Ascending aorta (tissue), 2 donors: ENCODE measurements around the gene URB1. TPM values are rescaled to one million over a fixed set of nuclear protein-coding genes. Genes with fewer than 3 reads are reported as not detected.

ENCODE experiments used
- DNase-seq, 2 donors: peaks; one replicate each; pipeline ENCODE4 v3.0.0-alpha.2; 2019; ENCODE audit warnings: low spot score in 2 of 2
- H3K27ac ChIP-seq, 2 donors: fragments of 200-600 bp; sonication (generic); one replicate each; pipeline ENCODE4 v1.5.1; 2016 to 2017; ENCODE audit warnings: mild to moderate bottlenecking in 1 of 2
- H3K27me3 ChIP-seq: fragments of 200-600 bp; sonication (generic); one replicate; pipeline ENCODE4 v1.5.1; 2017
- H3K36me3 ChIP-seq, 2 donors: fragments of 200-600 bp; sonication (generic); one replicate each; pipeline ENCODE4 v1.5.1; 2016
- H3K4me1 ChIP-seq, 2 donors: fragments of 200-600 bp; sonication (generic); one replicate each; pipeline ENCODE4 v1.5.1; 2016 to 2017; ENCODE audit warnings: mild to moderate bottlenecking in 1 of 2
- H3K4me3 ChIP-seq, 2 donors: fragments of 200-600 bp; sonication (generic); one replicate each; pipeline ENCODE4 v1.5.1; 2016 to 2017; ENCODE audit warnings: mild to moderate bottlenecking in 1 of 2
- H3K9me3 ChIP-seq, 2 donors: fragments of 200-600 bp; sonication (generic); one replicate each; pipeline ENCODE4 v1.5.1; 2016
- intact Hi-C: fragments of 100-400 bp; cut with DNase I; formaldehyde crosslinking; loops from one replicate; pipeline ENCODE4 v1.15.1; 2023
- total RNA-seq: library from RNA; depleted of rRNA; stranded (reverse); fragments of >200 nt; gene quantifications from one replicate; pipeline ENCODE4 v1.1.0, GENCODE V29; 2016
- TF ChIP-seq, protein P1 (sequence below), 3 experiments: fragments of 200-600 bp in 2 of 3; fragments of 450-650 bp in 1 of 3; sonication (generic) in 2 of 3; IDR thresholded peaks; one replicate each; pipeline ENCODE4 v1.5.1; 2016 to 2019; ENCODE audit warnings: antibody characterized with exemption in 3 of 3, mild to moderate bottlenecking in 1 of 3, moderate library complexity in 1 of 3

The URB1 gene
- total RNA-seq, 1 donor from 2014 or later: 35.4 TPM

DNA sequence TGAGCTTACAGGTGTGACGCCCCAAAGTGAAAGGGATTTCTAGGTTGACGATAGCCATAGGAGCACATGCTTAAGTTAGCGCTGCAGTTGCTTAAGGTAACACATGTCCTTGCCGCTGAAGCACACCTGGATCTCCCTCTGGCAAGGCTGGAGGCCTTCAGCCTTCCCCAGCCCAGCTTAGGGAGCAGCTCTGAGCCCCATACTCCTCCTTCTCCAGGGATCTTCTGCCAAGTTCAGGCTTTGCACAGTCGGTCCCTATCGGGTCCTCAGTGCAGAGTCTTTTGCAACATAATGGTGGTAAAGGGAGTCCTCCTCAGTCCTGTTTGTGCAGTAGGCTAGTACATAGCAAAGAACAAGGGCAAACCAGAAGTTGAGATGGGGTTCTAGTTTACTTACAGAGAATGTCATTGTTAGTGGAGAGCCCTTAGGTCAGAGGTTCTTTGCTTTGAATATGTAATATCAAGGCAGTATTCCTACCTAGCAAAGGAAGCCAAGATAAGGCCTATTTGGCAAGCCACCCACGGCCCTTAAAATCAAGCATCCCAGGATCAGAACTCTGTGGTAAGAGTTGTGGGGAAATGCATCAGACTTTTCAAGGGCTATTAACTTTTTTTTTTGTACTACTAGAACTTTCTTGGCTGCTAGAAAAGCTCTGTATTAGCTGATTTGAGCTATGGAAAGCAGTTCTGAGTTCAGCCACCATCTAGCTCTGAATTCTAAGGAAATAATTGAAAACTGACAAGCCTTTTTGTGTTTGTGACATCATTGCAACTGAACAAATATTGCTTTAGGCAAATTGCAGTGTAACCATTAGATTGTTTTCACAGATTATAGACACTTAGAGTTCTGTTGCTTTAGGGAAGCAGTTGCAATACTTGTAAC lies 21.1 kb upstream of the URB1 start:
- peaks cover 6 to 11% of the 10 kb centered on the region in 2 donors for H3K36me3 ChIP-seq
- peaks cover 0 to 34% of the 10 kb centered on the region in 2 donors for H3K4me1 ChIP-seq
- TF ChIP-seq, protein P1, sequence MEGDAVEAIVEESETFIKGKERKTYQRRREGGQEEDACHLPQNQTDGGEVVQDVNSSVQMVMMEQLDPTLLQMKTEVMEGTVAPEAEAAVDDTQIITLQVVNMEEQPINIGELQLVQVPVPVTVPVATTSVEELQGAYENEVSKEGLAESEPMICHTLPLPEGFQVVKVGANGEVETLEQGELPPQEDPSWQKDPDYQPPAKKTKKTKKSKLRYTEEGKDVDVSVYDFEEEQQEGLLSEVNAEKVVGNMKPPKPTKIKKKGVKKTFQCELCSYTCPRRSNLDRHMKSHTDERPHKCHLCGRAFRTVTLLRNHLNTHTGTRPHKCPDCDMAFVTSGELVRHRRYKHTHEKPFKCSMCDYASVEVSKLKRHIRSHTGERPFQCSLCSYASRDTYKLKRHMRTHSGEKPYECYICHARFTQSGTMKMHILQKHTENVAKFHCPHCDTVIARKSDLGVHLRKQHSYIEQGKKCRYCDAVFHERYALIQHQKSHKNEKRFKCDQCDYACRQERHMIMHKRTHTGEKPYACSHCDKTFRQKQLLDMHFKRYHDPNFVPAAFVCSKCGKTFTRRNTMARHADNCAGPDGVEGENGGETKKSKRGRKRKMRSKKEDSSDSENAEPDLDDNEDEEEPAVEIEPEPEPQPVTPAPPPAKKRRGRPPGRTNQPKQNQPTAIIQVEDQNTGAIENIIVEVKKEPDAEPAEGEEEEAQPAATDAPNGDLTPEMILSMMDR (IDR thresholded peaks at IDR 0.05): no peak
- peak overlapping the region; percentile 99 to 100 for H3K27ac ChIP-seq
- H3K4me3 ChIP-seq: peak overlapping the region; percentile 81 to 87
- no peaks in the 10 kb centered on the region for H3K27me3 ChIP-seq
- H3K9me3 ChIP-seq: no peaks in the 10 kb centered on the region
- intact Hi-C loops: loop anchor here (2.0 to 5.0 kb wide), 4 partner anchors 43 to 155 kb away; no protein-coding TSS in a partner anchor
- DNase-seq: no peak

DNA sequence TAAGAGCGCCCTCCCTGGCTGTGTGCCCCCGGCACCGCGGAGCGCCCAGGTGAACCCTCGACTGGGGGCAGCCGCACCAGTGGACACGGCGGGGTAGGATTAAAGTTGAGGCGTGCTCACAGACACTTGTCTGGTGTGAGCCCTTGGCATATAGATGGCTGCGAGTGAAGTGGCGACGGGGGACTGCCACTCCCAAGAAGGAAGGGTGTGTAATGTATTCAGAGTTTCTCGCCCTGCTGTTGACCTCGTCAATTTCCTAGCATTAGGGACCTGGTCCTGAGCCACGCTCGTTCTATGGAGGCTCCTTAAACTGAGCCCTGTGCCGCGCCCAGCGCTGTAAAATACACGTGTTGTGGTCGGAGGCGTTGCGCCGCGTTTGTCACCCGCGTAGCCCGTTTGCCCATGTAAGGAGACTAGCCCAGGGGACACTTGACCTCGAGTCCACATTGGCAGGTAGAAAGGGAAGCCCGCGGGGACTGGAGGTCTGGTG lies 20.2 kb upstream of the URB1 start:
- intact Hi-C loops: loop anchor here (2.0 to 5.0 kb wide), 4 partner anchors 44 to 156 kb away; no protein-coding TSS in a partner anchor
- Histone ChIP-seq H3K4me1 (peaks cover 0 to 31% of the 10 kb centered on the region in 2 donors), H3K4me3 (peak overlapping the region; percentile 81 to 87), H3K27ac (peak overlapping the region; percentile 99 to 100), H3K9me3 (no peaks in the 10 kb centered on the region), H3K36me3 (peaks cover 2 to 7% of the 10 kb centered on the region in 2 donors), H3K27me3 (no peaks in the 10 kb centered on the region)
- DNase-seq: peak in 1 of 2 donors; percentile 83
- TF ChIP-seq, protein P1 (IDR thresholded peaks at IDR 0.05): no peak

DNA sequence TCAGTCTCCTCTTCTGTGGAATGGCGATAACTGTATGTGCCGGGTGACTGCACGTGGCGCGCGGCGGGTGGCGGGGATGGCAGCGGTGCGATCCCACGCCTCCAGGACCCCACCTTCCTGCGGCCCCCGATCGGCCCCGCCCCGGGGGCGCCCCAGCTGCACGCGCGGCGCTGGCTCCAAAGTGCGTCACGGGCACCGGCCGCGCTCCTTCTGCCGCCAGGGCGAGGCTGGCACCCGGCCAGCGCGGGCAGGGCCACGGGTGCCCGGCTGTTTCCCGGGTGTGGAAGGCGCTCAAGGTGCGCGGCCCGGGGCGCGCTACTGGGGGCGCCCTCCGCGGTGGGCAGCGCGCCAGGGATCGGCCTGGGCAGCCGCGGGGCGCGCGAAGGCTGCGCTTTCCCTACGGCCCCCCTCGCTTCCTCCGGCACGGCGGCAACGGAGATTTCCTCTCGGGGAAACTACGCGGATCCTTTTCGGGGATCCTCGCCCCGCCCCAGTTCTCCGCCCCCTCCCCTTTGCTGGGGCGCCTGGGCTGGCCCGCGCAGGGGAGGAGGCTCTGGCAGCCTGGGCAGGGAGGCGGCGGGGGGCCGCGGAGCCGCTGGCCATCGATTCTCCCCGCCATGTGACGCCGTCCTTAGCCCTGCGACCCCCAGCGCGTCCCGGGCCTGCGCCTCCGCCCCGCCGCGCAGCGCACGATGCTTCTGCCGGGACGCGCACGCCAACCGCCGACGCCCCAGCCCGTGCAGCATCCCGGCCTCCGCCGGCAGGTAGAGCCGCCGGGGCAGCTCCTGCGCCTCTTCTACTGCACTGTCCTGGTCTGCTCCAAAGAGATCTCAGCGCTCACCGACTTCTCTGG lies 19.6 kb upstream of the URB1 start, which contains the start of gene EVA1C:
Gene EVA1C, plus strand, starts transcription at position 545 of the 853 bp plus-strand sequence. Its CDS starts 148 bp downstream, at position 693.
- H3K4me3 ChIP-seq: peak within 1 kb of the TSS; percentile 81 to 87
- no peaks in the 10 kb centered on the region for H3K27me3 ChIP-seq
- H3K27ac ChIP-seq: peak within 1 kb of the TSS; percentile 99 to 100
- TF ChIP-seq, protein P1 (IDR thresholded peaks at IDR 0.05): peak in 2 of 3 experiments; percentile 5 to 52
- peak in 1 of 2 donors; percentile 84 for DNase-seq
- peaks cover 0 to 31% of the 10 kb centered on the region in 2 donors for H3K4me1 ChIP-seq
- H3K36me3 ChIP-seq: peaks cover 0 to under 1% of the 10 kb centered on the region in 2 donors
- H3K9me3 ChIP-seq: no peaks in the 10 kb centered on the region
- intact Hi-C loops: loop anchor here (2.0 to 5.0 kb wide), 4 partner anchors 44 to 156 kb away; no protein-coding TSS in a partner anchor

DNA sequence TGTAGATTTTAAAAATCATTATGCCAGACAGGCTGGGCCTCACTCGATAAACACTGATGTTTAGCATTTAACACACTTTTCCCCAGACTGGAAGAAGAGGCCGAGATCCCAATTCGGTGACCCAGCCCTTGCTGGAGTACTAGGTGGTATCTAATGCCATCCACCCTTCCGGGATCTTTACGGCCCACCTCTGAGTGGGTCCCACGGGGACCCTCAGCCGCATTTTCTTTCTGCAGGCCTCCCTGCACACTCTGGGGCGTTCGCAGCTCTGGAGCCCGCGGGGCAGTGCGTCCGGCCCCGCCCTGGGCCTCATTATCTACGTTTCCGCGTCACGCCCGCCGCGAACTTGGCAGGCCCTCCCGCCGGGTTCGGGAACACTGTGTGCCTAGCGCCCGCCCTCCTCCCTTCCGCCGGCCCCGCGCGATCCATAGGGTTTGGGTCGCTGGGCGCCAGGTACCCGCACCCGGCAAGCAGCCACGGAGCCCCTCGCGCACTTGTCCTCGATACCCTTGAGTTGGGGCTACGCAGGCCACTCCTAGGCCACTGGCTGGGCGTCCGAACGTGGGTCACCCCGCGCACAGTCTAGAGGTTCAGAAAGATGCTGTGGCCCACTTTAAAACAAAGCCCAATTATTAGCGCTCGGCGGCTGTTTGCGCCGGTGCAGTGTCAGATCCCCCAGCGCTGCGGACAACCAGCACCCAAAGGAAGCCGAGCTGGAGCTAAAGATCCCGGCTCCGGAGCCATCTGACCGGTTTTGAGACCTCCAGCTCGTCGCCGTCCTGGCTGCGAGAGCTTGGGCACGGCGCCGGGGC lies 18.7 kb upstream of the URB1 start:
- H3K9me3 ChIP-seq: no peaks in the 10 kb centered on the region
- intact Hi-C loops: loop anchor here (2.0 to 5.0 kb wide), 6 partner anchors 19 to 157 kb away; partner anchors contain the start of gene URB1
- no peaks in the 10 kb centered on the region for H3K36me3 ChIP-seq
- H3K27me3 ChIP-seq: no peaks in the 10 kb centered on the region
- peaks cover 0 to 25% of the 10 kb centered on the region in 2 donors for H3K4me1 ChIP-seq
- DNase-seq: peak; percentile 75 to 97
- peak overlapping the region; percentile 99 to 100 for H3K27ac ChIP-seq
- H3K4me3 ChIP-seq: peak overlapping the region; percentile 81 to 87
- TF ChIP-seq, protein P1 (IDR thresholded peaks at IDR 0.05): no peak
